Duodenal mucosa (tissue), 2 donors: ENCODE measurements around the gene TIMM8B.
A peak's percentile ranks its signal among the peaks of the same experiment; 100 is the strongest.

Source experiments
- H3K27ac ChIP-seq: one replicate; pipeline ENCODE4 v1.7.0; 2013; ENCODE audit warnings: low read depth, low read length
- H3K27me3 ChIP-seq, 2 donors: one replicate each; pipeline ENCODE4 v1.7.0; 2013; ENCODE audit warnings: low read length in 2 of 2, control low read depth in 1 of 2; ENCODE audit not compliant: insufficient read depth in 2 of 2, control insufficient read depth in 1 of 2
- H3K36me3 ChIP-seq, 2 donors: one replicate each; pipeline ENCODE4 v1.7.0; 2013; ENCODE audit warnings: low read length in 2 of 2, control low read depth in 1 of 2; ENCODE audit not compliant: insufficient read depth in 2 of 2, control insufficient read depth in 1 of 2
- H3K4me1 ChIP-seq, 2 donors: one replicate each; pipeline ENCODE4 v1.7.0; 2013; ENCODE audit warnings: low read length in 2 of 2, control low read depth in 1 of 2; ENCODE audit not compliant: insufficient read depth in 2 of 2, control insufficient read depth in 1 of 2
- H3K4me3 ChIP-seq, 2 donors: one replicate each; pipeline ENCODE4 v1.7.0; 2013; ENCODE audit warnings: low read length in 2 of 2, low read depth in 1 of 2
- H3K9ac ChIP-seq, 2 donors: one replicate each; pipeline ENCODE4 v1.7.0; 2013; ENCODE audit warnings: low read length in 2 of 2, low read depth in 1 of 2
- H3K9me3 ChIP-seq, 2 donors: one replicate each; pipeline ENCODE4 v1.7.0; 2013; ENCODE audit warnings: low read length in 2 of 2, control low read depth in 1 of 2; ENCODE audit not compliant: control insufficient read depth in 1 of 2

Gene TIMM8B

GRCh38 chr11:112086422-112087191, at the start of gene TIMM8B, which contains the start of gene SDHD:
TSS of gene TIMM8B (minus strand) at chr11:112086756. CDS start at chr11:112086723, 33 bp downstream.
TSS of gene SDHD (plus strand) at chr11:112086873. CDS start at chr11:112086908, 35 bp downstream.
- Histone ChIP-seq H3K36me3 (peaks cover 24 to 64% of the 10 kb centered on the region in 2 donors), H3K27me3 (no peaks in the 10 kb centered on the region), H3K9ac (peak within 1 kb of the TSS; percentile 92 to 97), H3K9me3 (no peaks in the 10 kb centered on the region), H3K27ac (peak within 1 kb of the TSS; percentile 28), H3K4me1 (peaks cover 28 to 33% of the 10 kb centered on the region in 2 donors), H3K4me3 (peak within 1 kb of the TSS; percentile 92 to 100)

GRCh38 chr11:112134473-112134872, 47.9 kb upstream of the TIMM8B start:
- Histone ChIP-seq H3K27me3 (no peaks in the 10 kb centered on the region), H3K27ac (no peak overlapping the region), H3K4me3 (no peak overlapping the region), H3K9ac (no peak overlapping the region), H3K9me3 (no peaks in the 10 kb centered on the region), H3K4me1 (peaks cover 20 to 22% of the 10 kb centered on the region in 2 donors), H3K36me3 (no peaks in the 10 kb centered on the region)

- Histone ChIP-seq H3K36me3 (no peaks in the 10 kb centered on the region), H3K4me3 (no peak overlapping the region), H3K9me3 (no peaks in the 10 kb centered on the region), H3K27me3 (no peaks in the 10 kb centered on the region), H3K4me1 (peaks cover 27 to 33% of the 10 kb centered on the region in 2 donors), H3K27ac (no peak overlapping the region), H3K9ac (no peak overlapping the region)
These were observed 46.2 kb upstream of the TIMM8B start for GRCh38 chr11:112132737-112133136.

GRCh38 chr11:112129656-112130055, 43.1 kb upstream of the TIMM8B start:
- Histone ChIP-seq H3K4me1 (peaks cover 27 to 33% of the 10 kb centered on the region in 2 donors), H3K27me3 (no peaks in the 10 kb centered on the region), H3K9me3 (no peaks in the 10 kb centered on the region), H3K4me3 (no peak overlapping the region), H3K9ac (no peak overlapping the region), H3K27ac (no peak overlapping the region), H3K36me3 (no peaks in the 10 kb centered on the region)

GRCh38 chr11:112128483-112129121, 42.0 kb upstream of the TIMM8B start:
- Histone ChIP-seq H3K4me1 (peaks cover 27 to 33% of the 10 kb centered on the region in 2 donors), H3K27ac (no peak overlapping the region), H3K9ac (no peak overlapping the region), H3K9me3 (no peaks in the 10 kb centered on the region), H3K4me3 (no peak overlapping the region), H3K27me3 (no peaks in the 10 kb centered on the region), H3K36me3 (no peaks in the 10 kb centered on the region)

GRCh38 chr11:112127056-112127455, 40.5 kb upstream of the TIMM8B start:
- H3K36me3 ChIP-seq, result no peaks in the 10 kb centered on the region
- H3K27ac ChIP-seq, result no peak overlapping the region
- H3K9ac ChIP-seq, result no peak overlapping the region
- peaks cover 17 to 22% of the 10 kb centered on the region in 2 donors for H3K4me1 ChIP-seq
- no peaks in the 10 kb centered on the region for H3K27me3 ChIP-seq
- no peaks in the 10 kb centered on the region for H3K9me3 ChIP-seq
- H3K4me3 ChIP-seq, result no peak overlapping the region

GRCh38 chr11:112123129-112123528, 36.6 kb upstream of the TIMM8B start:
- no peak overlapping the region for H3K4me3 ChIP-seq
- H3K4me1 ChIP-seq, result peaks cover 3 to 4% of the 10 kb centered on the region in 2 donors
- no peaks in the 10 kb centered on the region for H3K27me3 ChIP-seq
- no peaks in the 10 kb centered on the region for H3K36me3 ChIP-seq
- no peaks in the 10 kb centered on the region for H3K9me3 ChIP-seq
- H3K9ac ChIP-seq, result no peak overlapping the region
- H3K27ac ChIP-seq, result no peak overlapping the region

GRCh38 chr11:112121981-112122615, 35.5 kb upstream of the TIMM8B start:
- H3K4me1 ChIP-seq, result peaks cover 3 to 4% of the 10 kb centered on the region in 2 donors
- no peak overlapping the region for H3K9ac ChIP-seq
- H3K27ac ChIP-seq, result no peak overlapping the region
- no peak overlapping the region for H3K4me3 ChIP-seq
- H3K36me3 ChIP-seq, result no peaks in the 10 kb centered on the region
- no peaks in the 10 kb centered on the region for H3K9me3 ChIP-seq
- H3K27me3 ChIP-seq, result no peaks in the 10 kb centered on the region

- Histone ChIP-seq H3K27me3 (no peaks in the 10 kb centered on the region), H3K9ac (no peak overlapping the region), H3K36me3 (no peaks in the 10 kb centered on the region), H3K27ac (no peak overlapping the region), H3K4me3 (no peak overlapping the region), H3K4me1 (peaks cover 3 to 4% of the 10 kb centered on the region in 2 donors), H3K9me3 (no peaks in the 10 kb centered on the region)
These were observed 31.6 kb upstream of the TIMM8B start for GRCh38 chr11:112118176-112118575.

GRCh38 chr11:112115386-112115785, 28.8 kb upstream of the TIMM8B start:
- H3K9ac ChIP-seq, result no peak overlapping the region
- no peak overlapping the region for H3K27ac ChIP-seq
- H3K9me3 ChIP-seq, result no peaks in the 10 kb centered on the region
- peaks cover 3 to 4% of the 10 kb centered on the region in 2 donors for H3K4me1 ChIP-seq
- no peaks in the 10 kb centered on the region for H3K27me3 ChIP-seq
- H3K4me3 ChIP-seq, result no peak overlapping the region
- H3K36me3 ChIP-seq, result no peaks in the 10 kb centered on the region
